Large intestine (tissue), 3 donors: ENCODE results near the gene NPL. TPM values are rescaled to one million over a fixed set of nuclear protein-coding genes. Genes with fewer than 3 reads are reported as not detected.

Experiments used
- DNase-seq, 2 donors: peaks; one replicate each; pipeline versions ENCODE4 v3.0.0 to v3.0.0-alpha.2; 2013
- H3K27ac ChIP-seq: one replicate; pipeline ENCODE4 v1.5.1; 2013; ENCODE audit warnings: low read length
- H3K27me3 ChIP-seq: 2 replicates; pipeline ENCODE4 v1.6.1; 2013; ENCODE audit warnings: low read length; ENCODE audit not compliant: control insufficient read depth, insufficient read depth
- H3K36me3 ChIP-seq: 2 replicates; pipeline ENCODE4 v1.6.1; 2013; ENCODE audit warnings: low read length; ENCODE audit not compliant: control insufficient read depth, insufficient read depth
- H3K4me1 ChIP-seq: one replicate; pipeline ENCODE4 v1.6.1; 2013; ENCODE audit warnings: low read length; ENCODE audit not compliant: control insufficient read depth, insufficient read depth
- H3K4me3 ChIP-seq: one replicate; pipeline ENCODE4 v1.5.1; 2013; ENCODE audit warnings: low read length
- H3K9me3 ChIP-seq: one replicate; pipeline ENCODE4 v1.6.1; 2013; ENCODE audit warnings: mild to moderate bottlenecking, low read depth, low read length, moderate library complexity; ENCODE audit not compliant: control insufficient read depth
- WGBS: methylation state at CpG from one replicate; pipeline ENCODE4 v1.1.5; 2013; ENCODE audit warnings: low lambda C conversion rate; ENCODE audit not compliant: insufficient coverage; 5-methylcytosine and 5-hydroxymethylcytosine counted together
- polyA plus RNA-seq: library from polyadenylated mRNA; unstranded; fragments of 120-200 nt; gene quantifications from one replicate; pipeline ENCODE4 v1.2.1, GENCODE V29; 2013

Gene NPL
- polyA plus RNA-seq, 1 donor = 28.0 TPM

DNA sequence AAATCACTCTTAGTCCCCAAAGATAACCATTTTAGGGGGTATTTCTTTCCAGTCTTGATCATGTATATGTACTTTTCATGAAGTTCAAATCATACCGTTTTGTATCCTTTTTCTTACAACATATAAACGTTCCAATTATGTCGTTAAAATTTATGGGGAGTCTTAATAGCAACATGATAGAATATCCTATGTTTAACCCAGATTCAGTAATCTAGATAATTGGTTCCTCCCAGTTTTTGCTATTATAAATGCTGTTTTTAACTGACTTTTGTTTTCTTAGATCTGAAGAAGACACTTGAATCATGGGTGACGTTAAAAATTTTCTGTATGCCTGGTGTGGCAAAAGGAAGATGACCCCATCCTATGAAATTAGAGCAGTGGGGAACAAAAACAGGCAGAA lies 52.7 kb downstream of the NPL start:
- no peaks in the 10 kb centered on the region for H3K27me3 ChIP-seq
- no peak overlapping the region for H3K4me3 ChIP-seq
- peaks cover 11% of the 10 kb centered on the region for H3K4me1 ChIP-seq
- no peak overlapping the region for H3K27ac ChIP-seq
- no peak for DNase-seq
- no peaks in the 10 kb centered on the region for H3K9me3 ChIP-seq
- peaks cover 29% of the 10 kb centered on the region for H3K36me3 ChIP-seq
- 40% methylated on average over 2 of the region's 4 CpGs for WGBS

DNA sequence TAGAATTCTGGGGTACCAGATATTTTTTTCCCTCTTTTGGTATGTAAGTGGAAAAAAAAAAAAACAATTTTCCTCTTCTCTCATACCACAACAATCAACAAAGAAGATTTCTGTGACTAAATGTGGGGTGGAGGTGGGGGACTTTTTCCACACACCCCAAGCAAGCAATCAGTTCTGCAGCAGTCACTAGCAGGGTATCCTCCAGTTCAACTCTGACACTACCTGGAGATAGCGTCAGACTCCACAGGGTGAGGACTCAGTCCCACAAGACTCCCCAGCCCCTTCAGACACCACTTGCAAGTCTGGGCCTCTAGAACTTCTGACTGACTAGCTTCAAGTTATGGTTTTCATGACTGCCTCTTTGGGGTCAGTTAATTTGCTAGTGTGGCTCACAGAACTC lies 55.8 kb downstream of the NPL start:
- Histone ChIP-seq H3K27me3 (no peaks in the 10 kb centered on the region), H3K36me3 (peaks cover 46% of the 10 kb centered on the region), H3K4me1 (peaks cover 7% of the 10 kb centered on the region), H3K27ac (no peak overlapping the region), H3K4me3 (no peak overlapping the region), H3K9me3 (no peaks in the 10 kb centered on the region)
- no CpG with 5 or more reads among the region's 1 CpG for WGBS
- DNase-seq = no peak

DNA sequence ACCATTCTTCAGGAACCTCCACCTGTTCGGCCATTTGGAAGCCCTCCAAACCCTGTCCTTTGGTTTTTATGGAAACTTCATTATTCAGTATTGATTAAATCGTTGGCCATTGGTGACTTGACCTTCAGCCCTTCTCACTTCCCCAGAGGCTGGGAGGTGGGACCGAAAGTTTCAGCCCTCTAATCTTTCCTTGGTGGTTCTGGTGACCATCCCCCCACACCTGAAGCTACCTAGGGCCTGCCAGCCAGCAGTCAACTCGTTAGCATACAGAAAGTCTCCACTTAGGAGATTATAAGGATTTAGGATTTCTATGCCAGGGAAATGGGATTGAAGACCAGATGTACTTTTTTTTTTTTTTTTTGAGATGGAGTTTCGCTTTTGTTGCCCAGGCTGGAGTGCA lies 56.3 kb downstream of the NPL start:
- DNase-seq = no peak
- no CpG with 5 or more reads among the region's 5 CpGs for WGBS
- Histone ChIP-seq H3K9me3 (no peaks in the 10 kb centered on the region), H3K27me3 (no peaks in the 10 kb centered on the region), H3K36me3 (peaks cover 50% of the 10 kb centered on the region), H3K4me3 (no peak overlapping the region), H3K27ac (no peak overlapping the region), H3K4me1 (peaks cover 7% of the 10 kb centered on the region)

DNA sequence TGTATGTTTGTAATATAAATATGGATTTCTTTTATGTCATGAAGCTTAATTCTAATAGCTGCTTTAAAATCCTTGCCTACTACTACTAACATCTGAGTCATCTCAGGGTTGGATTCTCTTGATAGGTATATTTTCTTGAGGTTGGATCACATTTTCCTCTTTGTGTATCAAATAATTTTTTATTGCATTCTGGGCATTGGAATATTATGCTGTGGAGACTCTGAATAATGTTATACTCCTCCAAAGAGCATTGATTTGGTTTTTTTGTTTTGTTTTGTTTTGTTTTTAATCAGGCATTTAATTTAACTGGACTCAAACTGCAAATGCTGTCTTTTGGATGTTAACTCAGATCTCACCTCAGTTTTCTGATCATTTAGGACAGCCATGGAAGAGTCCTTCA lies 57.5 kb downstream of the NPL start:
- H3K36me3 ChIP-seq = peaks cover 54% of the 10 kb centered on the region
- no peak for DNase-seq
- H3K27ac ChIP-seq = no peak overlapping the region
- H3K4me1 ChIP-seq = peaks cover 4% of the 10 kb centered on the region
- no peak overlapping the region for H3K4me3 ChIP-seq
- H3K27me3 ChIP-seq = no peaks in the 10 kb centered on the region
- H3K9me3 ChIP-seq = no peaks in the 10 kb centered on the region

DNA sequence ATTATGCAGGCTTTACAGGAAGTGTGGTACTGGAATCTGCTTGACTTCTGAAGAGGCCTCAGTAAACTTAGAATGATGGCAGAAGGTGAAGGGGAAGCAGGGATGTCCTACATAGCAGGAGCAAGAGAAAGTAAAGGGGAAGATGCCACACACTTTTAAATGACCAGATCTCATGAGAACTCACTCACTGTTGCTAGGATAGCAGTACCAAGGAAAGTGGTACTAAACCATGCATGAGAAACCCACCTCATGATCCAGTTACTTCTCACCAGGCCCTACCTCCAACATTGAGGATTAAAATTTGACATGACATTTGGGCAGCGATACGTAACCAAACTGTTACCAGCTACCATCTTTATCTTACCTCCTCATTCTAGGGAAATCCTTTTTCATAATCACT lies 59.2 kb downstream of the NPL start:
- peaks cover 63% of the 10 kb centered on the region for H3K36me3 ChIP-seq
- 94% methylated on average over 2 of the region's 2 CpGs for WGBS

DNA sequence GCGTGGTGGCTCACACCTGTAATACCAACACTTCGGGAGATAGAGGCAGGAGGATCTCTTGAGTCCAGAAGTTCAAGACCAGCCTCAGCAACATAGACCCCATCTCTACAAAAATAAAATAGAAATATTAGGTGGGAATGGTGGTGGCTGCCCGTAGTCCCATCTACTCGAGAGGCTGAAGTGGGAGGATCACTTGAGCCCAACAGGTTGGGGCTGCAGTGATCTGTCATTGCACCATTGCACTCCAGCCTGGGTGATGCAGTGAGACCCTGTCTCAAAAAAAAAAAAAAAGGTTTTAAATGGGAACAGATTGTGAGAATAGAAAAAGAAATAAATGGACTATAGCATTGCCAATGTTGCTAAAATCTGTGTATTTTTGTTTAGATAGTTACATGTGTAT lies 60.7 kb downstream of the NPL start:
- Histone ChIP-seq H3K27ac (no peak overlapping the region), H3K9me3 (no peaks in the 10 kb centered on the region), H3K4me3 (no peak overlapping the region), H3K36me3 (peaks cover 68% of the 10 kb centered on the region), H3K27me3 (no peaks in the 10 kb centered on the region), H3K4me1 (no peaks in the 10 kb centered on the region)
- no peak for DNase-seq
- WGBS = no CpG with 5 or more reads among the region's 4 CpGs

More for the DNA sequence above, 59.2 kb downstream of the NPL start:
- Histone ChIP-seq H3K9me3 (no peaks in the 10 kb centered on the region), H3K27me3 (no peaks in the 10 kb centered on the region), H3K4me1 (no peaks in the 10 kb centered on the region), H3K4me3 (no peak overlapping the region), H3K27ac (no peak overlapping the region)
- DNase-seq = no peak

DNA sequence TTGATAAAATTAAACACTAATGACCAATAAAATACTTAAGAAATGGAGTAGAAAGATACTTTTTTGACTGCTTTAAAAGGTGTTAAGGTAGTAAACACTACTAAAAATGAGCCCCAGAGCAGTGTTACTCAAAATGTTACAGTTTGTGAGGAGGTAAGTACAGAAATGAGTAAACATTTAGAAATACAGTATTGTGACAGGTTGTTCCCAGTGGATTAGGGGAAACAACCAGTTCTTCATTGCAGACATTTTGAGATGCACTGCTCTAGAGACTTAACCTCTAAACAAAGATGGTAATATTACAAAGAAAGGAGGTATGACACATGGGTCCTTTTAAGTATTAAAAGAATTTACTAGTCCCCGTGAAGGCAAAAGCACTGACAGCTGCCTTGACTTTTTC lies 62.3 kb downstream of the NPL start:
- no peak for DNase-seq
- Histone ChIP-seq H3K27me3 (no peaks in the 10 kb centered on the region), H3K4me1 (no peaks in the 10 kb centered on the region), H3K27ac (no peak overlapping the region), H3K9me3 (no peaks in the 10 kb centered on the region), H3K4me3 (no peak overlapping the region), H3K36me3 (peaks cover 71% of the 10 kb centered on the region)
- no CpG with 5 or more reads among the region's 1 CpG for WGBS

DNA sequence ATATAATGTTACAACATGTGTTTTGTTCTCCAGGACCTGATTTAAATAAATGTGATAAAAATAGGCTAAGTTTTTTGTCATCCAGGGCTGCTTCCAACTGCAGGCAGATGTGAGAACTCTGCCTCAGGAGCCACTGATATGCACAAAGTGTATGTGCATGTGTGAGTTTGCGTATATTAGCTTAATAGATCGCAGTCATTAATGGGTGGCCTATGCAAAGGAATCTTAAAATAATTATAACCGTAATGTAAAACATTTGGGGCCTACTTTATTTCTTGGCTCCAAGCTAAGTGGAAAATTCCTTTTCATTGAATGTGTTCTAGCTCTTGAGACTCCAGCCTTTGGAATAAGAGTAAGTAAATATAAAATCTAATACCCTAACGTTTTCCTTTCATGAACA lies 66.3 kb downstream of the NPL start:
- H3K4me3 ChIP-seq = no peak overlapping the region
- H3K27ac ChIP-seq = no peak overlapping the region
- no peaks in the 10 kb centered on the region for H3K4me1 ChIP-seq
- no peaks in the 10 kb centered on the region for H3K27me3 ChIP-seq
- no peaks in the 10 kb centered on the region for H3K9me3 ChIP-seq
- DNase-seq = no peak
- WGBS = no CpG with 5 or more reads among the region's 4 CpGs
- H3K36me3 ChIP-seq = peaks cover 84% of the 10 kb centered on the region

DNA sequence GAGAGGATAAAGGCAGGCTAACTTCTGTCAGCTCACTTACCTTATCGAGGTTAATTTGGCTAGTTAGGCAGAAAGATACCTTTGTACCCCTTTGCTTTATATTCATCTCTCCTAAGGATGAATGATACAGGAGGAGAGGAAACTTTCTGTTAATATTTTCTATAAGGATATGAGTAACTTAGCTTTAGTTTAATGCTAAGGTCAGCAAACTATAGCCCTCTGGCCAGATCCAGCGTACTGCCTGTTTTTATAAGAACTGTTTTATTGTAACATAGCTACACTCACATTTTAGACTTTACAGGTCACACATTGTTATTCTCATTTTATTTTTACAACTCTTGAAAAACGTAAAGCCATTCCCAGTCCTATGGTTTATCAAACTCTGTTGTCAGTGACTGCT lies 67.6 kb downstream of the NPL start:
- Histone ChIP-seq H3K27me3 (no peaks in the 10 kb centered on the region), H3K9me3 (no peaks in the 10 kb centered on the region), H3K27ac (no peak overlapping the region), H3K4me1 (no peaks in the 10 kb centered on the region), H3K4me3 (no peak overlapping the region), H3K36me3 (peaks cover 88% of the 10 kb centered on the region)
- 94% methylated on average over 2 of the region's 3 CpGs for WGBS
- no peak for DNase-seq

DNA sequence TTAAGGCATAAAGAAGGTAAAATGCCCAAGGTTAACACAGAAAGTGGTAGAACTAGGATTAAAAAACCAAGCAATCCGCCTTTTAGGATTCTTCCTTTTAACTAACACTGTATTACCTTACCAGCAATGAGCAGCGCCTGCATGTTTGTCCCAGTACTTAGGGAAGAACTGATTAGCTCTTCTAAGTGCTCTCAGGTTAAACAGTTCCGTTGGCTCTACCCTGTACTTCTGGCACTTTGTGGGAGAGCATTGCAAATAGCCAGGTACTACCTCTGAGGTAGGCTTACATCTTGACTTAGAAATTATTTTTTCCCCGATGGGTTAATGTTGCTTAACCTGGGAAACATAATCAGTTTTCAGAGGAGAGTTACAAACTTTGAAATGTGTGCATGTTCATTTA lies 71.1 kb downstream of the NPL start:
- no peak for DNase-seq
- Histone ChIP-seq H3K27ac (no peak overlapping the region), H3K4me3 (no peak overlapping the region), H3K4me1 (no peaks in the 10 kb centered on the region), H3K27me3 (no peaks in the 10 kb centered on the region), H3K36me3 (peaks cover 86% of the 10 kb centered on the region), H3K9me3 (no peaks in the 10 kb centered on the region)
- WGBS = 100% methylated on average over 1 of the region's 4 CpGs

DNA sequence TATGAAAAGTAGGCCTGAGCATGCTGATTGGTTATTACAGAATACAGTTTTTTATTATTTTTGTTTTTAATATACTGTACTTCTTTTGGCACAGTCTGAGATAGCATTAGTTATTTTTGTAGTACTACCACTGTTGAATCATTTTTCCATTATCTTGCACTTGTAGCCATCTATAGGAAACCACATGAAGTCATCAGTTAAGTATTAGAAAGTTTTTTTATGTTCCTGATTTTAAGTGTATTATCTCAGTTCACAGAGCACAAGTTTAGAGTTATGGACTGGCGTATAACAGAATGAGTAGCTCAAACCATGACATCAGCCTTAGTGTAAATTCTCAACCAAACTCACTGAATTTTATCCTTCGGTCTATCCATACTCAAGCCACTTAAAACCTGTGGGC lies 72.4 kb downstream of the NPL start:
- Histone ChIP-seq H3K27ac (no peak overlapping the region), H3K9me3 (no peaks in the 10 kb centered on the region), H3K36me3 (peaks cover 80% of the 10 kb centered on the region), H3K4me3 (no peak overlapping the region), H3K27me3 (no peaks in the 10 kb centered on the region), H3K4me1 (no peaks in the 10 kb centered on the region)
- WGBS = no CpG with 5 or more reads among the region's 2 CpGs
- DNase-seq = no peak
